Measurements from ENCODE around the gene GRSF1. TPM values are rescaled to one million over a fixed set of nuclear protein-coding genes. Genes with fewer than 3 reads are reported as not detected.

Gene GRSF1, protein sequence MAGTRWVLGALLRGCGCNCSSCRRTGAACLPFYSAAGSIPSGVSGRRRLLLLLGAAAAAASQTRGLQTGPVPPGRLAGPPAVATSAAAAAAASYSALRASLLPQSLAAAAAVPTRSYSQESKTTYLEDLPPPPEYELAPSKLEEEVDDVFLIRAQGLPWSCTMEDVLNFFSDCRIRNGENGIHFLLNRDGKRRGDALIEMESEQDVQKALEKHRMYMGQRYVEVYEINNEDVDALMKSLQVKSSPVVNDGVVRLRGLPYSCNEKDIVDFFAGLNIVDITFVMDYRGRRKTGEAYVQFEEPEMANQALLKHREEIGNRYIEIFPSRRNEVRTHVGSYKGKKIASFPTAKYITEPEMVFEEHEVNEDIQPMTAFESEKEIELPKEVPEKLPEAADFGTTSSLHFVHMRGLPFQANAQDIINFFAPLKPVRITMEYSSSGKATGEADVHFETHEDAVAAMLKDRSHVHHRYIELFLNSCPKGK
- total RNA-seq, result 100 to 1,000 TPM; 107 to 132 TPM

DNA sequence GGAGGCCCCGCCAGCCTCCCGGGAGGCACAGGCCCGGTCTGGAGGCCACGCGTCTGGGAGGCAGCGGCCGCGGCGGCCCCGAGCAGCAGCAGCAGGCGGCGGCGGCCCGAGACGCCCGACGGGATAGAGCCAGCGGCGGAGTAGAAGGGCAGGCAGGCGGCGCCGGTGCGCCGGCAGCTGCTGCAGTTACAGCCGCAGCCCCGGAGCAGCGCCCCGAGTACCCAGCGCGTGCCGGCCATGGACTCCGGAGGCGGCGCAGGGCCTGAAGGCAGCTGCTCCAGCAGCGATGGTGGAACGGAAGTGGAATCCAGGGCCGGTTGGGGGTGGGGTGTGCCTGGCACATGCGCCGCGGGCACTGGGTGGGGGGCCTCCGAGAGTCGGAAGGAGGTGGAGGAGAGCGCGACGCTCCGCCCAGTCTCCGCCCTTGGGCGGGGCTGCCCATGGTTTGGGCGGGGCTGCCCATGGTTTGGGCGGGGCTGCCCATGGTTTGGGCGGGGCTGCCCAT lies at the start of gene GRSF1:
TSS of gene GRSF1 (minus strand) at position 302 of the 505 bp plus-strand sequence. CDS start at position 239, 63 bp downstream.
- Mint-ChIP-seq H3K4me1 (ENCODE audit: low read depth) (peaks cover 60% of the 10 kb centered on the region), H3K27me3 (ENCODE audit: low read depth) (no peaks in the 10 kb centered on the region), H3K36me3 (ENCODE audit: insufficient read depth in 2 of 2) (peaks cover 10 to 11% of the 10 kb centered on the region in 2 donors), H3K4me3 (peak within 1 kb of the TSS; percentile 96 to 99), H3K9me3 (no peaks in the 10 kb centered on the region), H3K27ac (peak within 1 kb of the TSS; percentile 94)
- ATAC-seq (replicated peaks in 1 of 2) (peak; percentile 89 to 90), DNase-seq (peak; percentile 96 to 97)

GRCh38 chr4:70885174-70885573 lies 45.5 kb upstream of the GRSF1 start:
- Mint-ChIP-seq H3K4me3 (no peak overlapping the region), H3K27me3 (ENCODE audit: low read depth) (no peaks in the 10 kb centered on the region), H3K9me3 (no peaks in the 10 kb centered on the region), H3K4me1 (ENCODE audit: low read depth) (no peaks in the 10 kb centered on the region), H3K36me3 (ENCODE audit: insufficient read depth in 2 of 2) (no peaks in the 10 kb centered on the region), H3K27ac (no peak overlapping the region)
- ATAC-seq (replicated peaks in 1 of 2), result no peak
- peak in 1 of 2 donors; percentile 3 for DNase-seq

DNA sequence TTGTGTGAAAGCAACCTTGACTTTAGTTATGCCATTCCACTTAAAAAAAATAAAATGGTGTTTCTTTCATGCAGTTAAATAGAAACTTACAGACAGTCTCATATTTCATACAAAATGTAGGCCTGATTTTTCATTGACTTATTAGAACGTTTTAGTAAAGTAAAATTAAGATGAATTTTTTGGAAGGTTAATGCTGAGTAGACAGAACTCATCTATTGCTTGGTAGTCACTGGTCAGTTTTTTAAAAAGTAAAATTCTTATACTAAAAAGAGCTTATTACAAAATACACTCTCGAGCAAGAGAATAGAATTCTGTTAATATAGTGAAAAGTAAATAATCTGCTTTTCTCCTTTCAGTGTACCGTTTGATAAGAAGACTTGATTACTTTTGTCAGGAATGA lies 41.0 kb upstream of the GRSF1 start:
- no peak overlapping the region for H3K27ac Mint-ChIP-seq
- H3K9me3 Mint-ChIP-seq, result no peaks in the 10 kb centered on the region
- DNase-seq (no peak), ATAC-seq (replicated peaks in 1 of 2) (no peak)
- no peak overlapping the region for H3K4me3 Mint-ChIP-seq
- H3K27me3 Mint-ChIP-seq (ENCODE audit: low read depth), result no peaks in the 10 kb centered on the region
- H3K36me3 Mint-ChIP-seq (ENCODE audit: insufficient read depth in 2 of 2), result no peaks in the 10 kb centered on the region
- H3K4me1 Mint-ChIP-seq (ENCODE audit: low read depth), result no peaks in the 10 kb centered on the region

GRCh38 chr4:70877556-70877955 lies 37.9 kb upstream of the GRSF1 start:
- Mint-ChIP-seq H3K27me3 (ENCODE audit: low read depth) (no peaks in the 10 kb centered on the region), H3K4me3 (no peak overlapping the region), H3K4me1 (ENCODE audit: low read depth) (no peaks in the 10 kb centered on the region), H3K9me3 (no peaks in the 10 kb centered on the region), H3K27ac (no peak overlapping the region), H3K36me3 (ENCODE audit: insufficient read depth in 2 of 2) (no peaks in the 10 kb centered on the region)
- no peak for DNase-seq
- no peak for ATAC-seq (replicated peaks in 1 of 2)

DNA sequence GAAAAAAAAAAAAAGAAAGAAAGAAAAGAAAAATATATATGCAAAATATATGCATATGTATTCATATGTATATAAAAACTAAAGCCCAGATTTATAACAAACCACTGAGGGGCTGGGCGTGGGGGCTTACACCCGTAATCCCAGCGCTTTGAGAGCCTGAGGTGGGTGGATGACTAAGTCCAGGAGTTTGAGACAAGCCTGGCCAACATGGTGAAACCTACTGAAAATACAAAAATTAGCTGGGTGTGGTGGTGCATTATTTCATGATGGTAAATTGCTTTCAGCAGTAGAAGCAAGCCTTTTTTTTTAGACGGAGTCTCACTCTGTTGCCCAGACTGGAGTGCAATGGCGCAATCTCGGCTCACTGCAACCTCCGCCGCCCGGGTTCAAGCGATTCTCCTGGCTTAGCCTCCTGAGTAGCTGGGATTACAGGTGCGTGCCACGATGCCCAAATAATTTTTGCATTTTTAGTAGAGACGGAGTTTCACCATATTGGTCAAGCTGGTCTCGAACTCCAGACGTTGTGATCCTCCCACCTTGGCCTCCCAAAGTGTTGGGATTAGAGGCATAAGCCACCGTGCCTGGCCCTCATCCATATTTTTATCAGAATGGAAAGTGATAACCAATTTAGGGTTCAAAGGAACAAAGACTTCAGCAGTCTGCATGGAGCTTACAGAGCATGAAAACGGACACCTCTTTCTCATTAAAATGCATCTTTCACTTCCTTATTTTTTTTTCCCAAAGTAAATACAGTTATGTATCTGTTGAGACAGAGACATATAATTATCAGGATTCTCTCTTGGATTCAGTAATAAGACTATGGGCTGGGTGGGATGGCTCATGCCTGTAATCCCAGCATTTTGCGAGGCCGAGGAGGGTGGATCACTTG lies 34.8 kb upstream of the GRSF1 start:
- H3K4me1 Mint-ChIP-seq (ENCODE audit: low read depth), result no peaks in the 10 kb centered on the region
- no peaks in the 10 kb centered on the region for H3K9me3 Mint-ChIP-seq
- no peak overlapping the region for H3K27ac Mint-ChIP-seq
- no peaks in the 10 kb centered on the region for H3K27me3 Mint-ChIP-seq (ENCODE audit: low read depth)
- DNase-seq, result no peak
- H3K36me3 Mint-ChIP-seq (ENCODE audit: insufficient read depth in 2 of 2), result no peaks in the 10 kb centered on the region
- no peak overlapping the region for H3K4me3 Mint-ChIP-seq
- no peak for ATAC-seq (replicated peaks in 1 of 2)

DNA sequence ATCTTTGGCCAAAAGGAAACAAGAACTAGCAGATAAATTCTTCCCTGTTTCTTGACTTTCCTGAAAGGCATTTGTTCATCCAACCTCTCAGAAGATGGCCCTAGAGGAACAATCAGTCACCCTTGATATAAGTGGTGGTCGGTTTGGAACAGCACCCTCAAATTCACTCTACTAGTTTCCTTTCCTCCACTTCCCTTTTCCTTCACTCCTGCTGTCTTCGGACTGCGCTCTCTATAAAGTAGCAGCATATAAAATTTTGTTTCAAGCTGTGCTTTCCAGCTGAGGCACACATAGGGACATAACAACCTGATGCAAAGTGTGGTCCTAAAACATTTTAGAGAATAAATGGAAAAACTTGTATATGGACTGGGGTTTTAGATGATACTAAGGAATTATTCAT lies 33.5 kb upstream of the GRSF1 start:
- Mint-ChIP-seq H3K9me3 (no peaks in the 10 kb centered on the region), H3K4me3 (no peak overlapping the region), H3K36me3 (ENCODE audit: insufficient read depth in 2 of 2) (no peaks in the 10 kb centered on the region), H3K27ac (no peak overlapping the region), H3K4me1 (ENCODE audit: low read depth) (no peaks in the 10 kb centered on the region), H3K27me3 (ENCODE audit: low read depth) (no peaks in the 10 kb centered on the region)
- DNase-seq (no peak), ATAC-seq (replicated peaks in 1 of 2) (no peak)

DNA sequence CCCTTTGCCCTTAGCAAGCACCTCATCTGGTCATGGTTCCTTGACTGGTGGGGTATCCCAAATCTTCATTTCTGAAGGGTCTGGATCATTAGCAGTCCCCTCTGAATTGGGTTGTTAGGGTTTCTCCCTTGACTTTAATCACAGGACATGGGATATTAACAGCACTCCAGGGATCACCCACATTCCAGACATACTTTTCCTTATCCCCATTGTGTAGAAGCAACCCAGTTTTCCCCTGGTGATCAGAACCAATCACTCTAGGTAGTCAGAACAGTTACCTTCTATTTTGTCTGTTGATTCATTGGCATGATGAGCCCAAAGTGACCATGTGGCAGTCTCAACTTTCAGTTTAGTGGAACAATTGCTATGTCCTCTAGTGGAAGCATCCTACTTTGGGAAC lies 29.1 kb upstream of the GRSF1 start:
- H3K27ac Mint-ChIP-seq, result no peak overlapping the region
- DNase-seq (no peak), ATAC-seq (replicated peaks in 1 of 2) (no peak)
- no peaks in the 10 kb centered on the region for H3K27me3 Mint-ChIP-seq (ENCODE audit: low read depth)
- H3K36me3 Mint-ChIP-seq (ENCODE audit: insufficient read depth in 2 of 2), result no peaks in the 10 kb centered on the region
- peaks cover 5% of the 10 kb centered on the region for H3K4me1 Mint-ChIP-seq (ENCODE audit: low read depth)
- no peaks in the 10 kb centered on the region for H3K9me3 Mint-ChIP-seq
- H3K4me3 Mint-ChIP-seq, result no peak overlapping the region

GRCh38 chr4:70863099-70863790 lies 23.6 kb upstream of the GRSF1 start:
- Mint-ChIP-seq H3K4me1 (ENCODE audit: low read depth) (peaks cover 21% of the 10 kb centered on the region), H3K9me3 (no peaks in the 10 kb centered on the region), H3K36me3 (ENCODE audit: insufficient read depth in 2 of 2) (no peaks in the 10 kb centered on the region), H3K27me3 (ENCODE audit: low read depth) (no peaks in the 10 kb centered on the region), H3K27ac (peak overlapping the region; percentile 50), H3K4me3 (peak overlapping the region; percentile 35 to 60)
- peak; percentile 98 to 100 for ATAC-seq (replicated peaks in 1 of 2)
- peak; percentile 38 to 51 for DNase-seq

GRCh38 chr4:70859066-70859465 lies 19.4 kb upstream of the GRSF1 start:
- Mint-ChIP-seq H3K36me3 (ENCODE audit: insufficient read depth in 2 of 2) (no peaks in the 10 kb centered on the region), H3K27me3 (ENCODE audit: low read depth) (no peaks in the 10 kb centered on the region), H3K4me1 (ENCODE audit: low read depth) (peaks cover 20% of the 10 kb centered on the region), H3K9me3 (no peaks in the 10 kb centered on the region), H3K4me3 (no peak overlapping the region), H3K27ac (no peak overlapping the region)
- no peak for DNase-seq
- ATAC-seq (replicated peaks in 1 of 2), result no peak

GRCh38 chr4:70858454-70858853 lies 18.8 kb upstream of the GRSF1 start:
- no peak for ATAC-seq (replicated peaks in 1 of 2)

DNA sequence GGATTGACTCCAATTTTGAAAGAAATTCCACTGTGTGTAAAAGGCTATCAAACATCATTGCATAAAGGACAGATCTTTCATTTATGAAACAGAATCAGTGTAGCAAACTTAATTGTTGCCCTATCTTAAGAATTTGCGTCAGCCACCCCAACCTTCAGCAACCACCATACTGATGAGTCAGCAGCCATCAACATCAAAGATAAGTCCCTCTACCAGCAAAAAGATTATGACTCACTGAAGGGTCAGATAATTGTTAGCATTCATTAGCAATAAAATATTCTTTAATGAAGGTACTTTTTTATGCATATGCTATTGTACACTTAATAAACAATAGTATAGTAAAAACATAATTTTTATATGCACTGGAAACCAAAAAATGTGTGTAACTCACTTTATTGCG lies 15.8 kb upstream of the GRSF1 start:
- Mint-ChIP-seq H3K9me3 (no peaks in the 10 kb centered on the region), H3K4me1 (ENCODE audit: low read depth) (no peaks in the 10 kb centered on the region), H3K36me3 (ENCODE audit: insufficient read depth in 2 of 2) (no peaks in the 10 kb centered on the region), H3K4me3 (no peak overlapping the region), H3K27me3 (ENCODE audit: low read depth) (no peaks in the 10 kb centered on the region), H3K27ac (no peak overlapping the region)
- no peak for DNase-seq
- ATAC-seq (replicated peaks in 1 of 2), result no peak

More at GRCh38 chr4:70858454-70858853, 18.8 kb upstream of the GRSF1 start:
- peaks cover 14% of the 10 kb centered on the region for H3K4me1 Mint-ChIP-seq (ENCODE audit: low read depth)
- no peak for DNase-seq
- H3K36me3 Mint-ChIP-seq (ENCODE audit: insufficient read depth in 2 of 2), result no peaks in the 10 kb centered on the region
- H3K27ac Mint-ChIP-seq, result no peak overlapping the region
- H3K9me3 Mint-ChIP-seq, result no peaks in the 10 kb centered on the region
- no peak overlapping the region for H3K4me3 Mint-ChIP-seq
- no peaks in the 10 kb centered on the region for H3K27me3 Mint-ChIP-seq (ENCODE audit: low read depth)

DNA sequence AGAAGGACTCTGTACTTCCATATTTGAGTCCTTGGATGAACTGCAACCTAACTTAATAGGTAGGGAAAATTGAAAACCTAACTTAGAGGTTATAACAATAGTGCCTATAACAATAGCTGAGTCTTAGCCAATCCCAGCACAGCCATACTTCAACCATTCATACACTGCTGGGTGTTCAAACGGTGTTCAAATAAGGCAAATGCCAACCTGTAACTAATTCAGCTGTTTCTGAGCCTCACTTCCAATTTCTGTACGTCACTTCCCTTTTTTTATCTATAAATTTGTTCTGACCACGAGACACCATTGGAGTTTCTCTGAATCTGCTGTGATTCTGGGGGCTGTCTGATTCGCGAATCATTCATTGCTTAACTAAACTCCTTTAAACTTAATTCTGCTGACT lies 9.6 kb upstream of the GRSF1 start:
- Mint-ChIP-seq H3K4me1 (ENCODE audit: low read depth) (peaks cover 3% of the 10 kb centered on the region), H3K4me3 (no peak overlapping the region), H3K27ac (no peak overlapping the region), H3K9me3 (no peaks in the 10 kb centered on the region), H3K27me3 (ENCODE audit: low read depth) (no peaks in the 10 kb centered on the region), H3K36me3 (ENCODE audit: insufficient read depth in 2 of 2) (no peaks in the 10 kb centered on the region)
- DNase-seq (no peak), ATAC-seq (replicated peaks in 1 of 2) (no peak)
